Measurements from ENCODE around the gene LAMB3.

Gene LAMB3

DNA sequence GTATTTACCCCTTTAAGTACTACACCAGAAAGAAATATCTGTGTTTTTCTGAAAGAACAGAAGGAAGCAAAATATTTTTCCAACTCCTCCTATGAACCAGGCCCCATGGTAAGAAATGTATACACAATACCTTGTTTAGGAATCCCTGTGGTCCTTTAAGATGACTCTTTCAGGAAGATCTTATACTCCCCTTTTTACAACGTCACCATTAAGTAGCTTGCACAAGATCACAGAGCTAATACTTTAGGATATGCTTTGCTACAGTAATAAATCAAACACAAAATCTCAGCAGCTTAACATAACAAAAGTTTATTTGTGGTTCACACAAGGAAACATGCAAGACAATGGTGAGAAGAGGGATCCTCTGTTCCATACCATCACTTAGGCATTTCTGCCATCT, 8.8 kb upstream of the LAMB3 start:
- DNase-seq: no peak

DNA sequence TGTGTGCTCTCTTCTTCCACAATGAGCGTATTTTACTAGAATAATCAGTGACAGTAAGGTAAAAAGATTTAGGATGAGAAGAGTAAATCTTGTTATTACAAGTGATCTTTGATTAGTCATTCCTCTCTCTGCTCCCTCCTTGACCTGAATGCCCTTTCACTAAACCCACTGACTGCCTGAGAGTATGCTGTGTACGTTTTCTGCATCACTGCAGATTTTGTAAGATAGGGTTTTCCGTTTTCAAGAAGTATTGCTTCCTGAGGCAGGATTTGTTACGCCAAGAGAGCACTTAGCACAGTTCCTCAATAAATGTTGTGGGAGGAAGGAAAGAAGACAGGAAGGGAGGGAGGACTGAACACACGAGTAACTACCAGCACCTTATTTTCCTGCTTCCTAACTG, 7.7 kb upstream of the LAMB3 start:
- no peak for DNase-seq

DNA sequence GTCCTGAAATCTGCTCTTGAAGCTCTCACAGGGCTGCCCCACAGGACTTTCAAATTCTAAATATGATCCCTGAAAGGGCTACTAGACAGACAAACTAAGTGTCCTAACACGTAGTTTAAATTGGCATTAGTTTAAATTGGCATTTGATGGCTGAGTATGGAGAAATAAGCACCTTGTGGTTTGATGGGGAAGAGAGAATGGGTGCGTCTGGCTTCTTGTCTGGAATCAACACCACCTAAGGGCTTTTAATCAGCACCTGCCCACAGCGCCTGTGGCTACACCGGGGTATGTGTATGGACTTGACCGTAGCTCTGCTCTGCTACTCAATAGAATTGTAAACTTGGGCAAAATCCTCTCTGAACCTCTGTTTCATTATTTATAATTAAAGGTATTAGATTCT, 5.7 kb upstream of the LAMB3 start:
- no peak for DNase-seq

DNA sequence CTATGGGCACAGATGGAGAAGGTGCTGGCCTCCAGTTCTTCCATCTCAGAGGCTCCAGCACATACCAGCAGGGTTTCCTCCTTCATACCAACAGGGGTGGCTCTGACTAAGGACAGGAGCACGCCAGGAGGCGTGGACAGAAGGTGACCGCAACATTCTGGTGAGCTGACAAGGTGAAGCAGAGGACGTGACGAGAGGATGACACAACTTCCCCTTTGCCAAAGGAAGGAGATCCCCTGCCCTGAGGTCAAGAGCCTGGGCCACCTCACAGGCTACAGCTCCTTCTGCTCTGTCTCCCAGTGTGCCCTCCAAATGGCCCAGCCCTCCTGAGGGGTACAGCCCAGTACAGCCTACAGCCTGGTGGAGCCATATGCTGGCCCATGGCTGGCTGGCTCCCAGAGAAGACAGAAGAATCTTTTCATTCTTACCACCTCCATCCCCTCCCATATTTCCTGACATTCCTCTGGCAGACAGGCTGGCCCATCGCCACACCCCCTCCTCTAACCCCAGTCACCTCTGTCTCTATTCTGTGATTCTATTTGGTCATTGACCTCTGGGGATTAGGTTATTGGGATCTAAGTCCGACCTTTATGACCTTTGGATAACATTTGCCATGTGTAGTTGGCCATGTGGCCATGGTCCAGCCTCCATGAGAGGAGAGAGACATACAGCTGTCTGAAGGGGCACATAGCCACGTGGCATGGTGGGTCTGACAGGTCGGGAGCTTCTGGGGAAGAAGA, 5.1 kb upstream of the LAMB3 start:
- no peak for DNase-seq

DNA sequence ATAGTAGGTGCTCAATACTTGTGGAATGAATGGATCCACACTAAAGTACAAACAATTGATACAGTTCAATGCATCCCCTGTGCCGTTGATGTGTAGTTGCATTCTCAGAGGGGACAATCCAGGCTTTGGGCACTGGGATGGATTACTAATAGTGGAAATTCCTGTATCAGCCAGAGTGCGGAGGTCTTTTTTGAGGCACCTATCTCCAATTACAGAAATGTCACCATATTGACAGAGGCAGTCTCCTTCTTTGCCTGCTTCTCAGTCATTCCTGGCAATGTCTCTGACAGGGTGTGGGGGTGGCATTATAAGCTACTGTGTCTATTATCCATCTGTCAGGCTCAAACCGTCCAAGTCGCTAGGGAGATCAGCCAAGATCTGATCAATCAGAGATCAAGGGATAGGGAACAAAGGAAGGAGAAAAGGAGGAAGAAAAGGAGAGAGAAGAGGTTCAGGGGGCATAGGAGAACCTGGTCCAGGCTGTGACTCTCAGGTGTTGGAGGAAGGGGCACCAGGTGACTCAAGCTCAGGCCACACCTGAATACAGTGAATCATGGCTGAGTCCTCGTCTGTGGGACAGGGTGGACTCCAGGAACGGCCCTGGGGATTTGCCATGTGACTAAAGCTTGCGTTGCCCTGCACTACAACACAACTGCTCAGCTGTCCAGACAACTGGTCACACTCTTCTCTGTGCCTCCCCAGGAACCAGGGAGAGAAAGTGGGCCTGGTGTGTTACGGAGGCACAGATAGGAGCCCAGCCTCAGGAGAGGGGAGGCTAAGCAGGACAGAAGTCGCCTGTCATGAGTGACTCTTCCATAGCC, 3.4 kb upstream of the LAMB3 start:
- DNase-seq: no peak

DNA sequence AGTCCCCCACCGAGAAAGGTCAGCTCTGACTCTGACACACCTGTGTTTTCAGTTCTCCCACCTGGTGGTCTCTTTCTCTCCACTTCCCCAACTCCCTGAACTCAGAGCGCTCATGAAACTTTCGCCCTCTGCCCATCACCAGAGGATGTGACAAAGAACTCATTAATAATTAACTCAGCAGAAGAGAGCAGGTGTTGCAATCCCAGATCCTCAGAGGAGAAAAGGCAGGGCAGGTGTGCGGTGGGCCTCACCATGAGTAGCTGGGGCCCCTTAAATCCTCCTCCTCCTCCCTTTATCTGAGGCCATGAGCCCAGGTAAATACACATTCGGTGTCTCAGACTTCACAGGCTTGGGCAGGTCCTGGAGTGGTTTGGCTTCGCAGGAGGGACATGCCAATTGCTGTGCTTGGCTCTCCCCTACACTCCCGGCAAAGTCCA, 1.7 kb upstream of the LAMB3 start:
- no peak for DNase-seq

DNA sequence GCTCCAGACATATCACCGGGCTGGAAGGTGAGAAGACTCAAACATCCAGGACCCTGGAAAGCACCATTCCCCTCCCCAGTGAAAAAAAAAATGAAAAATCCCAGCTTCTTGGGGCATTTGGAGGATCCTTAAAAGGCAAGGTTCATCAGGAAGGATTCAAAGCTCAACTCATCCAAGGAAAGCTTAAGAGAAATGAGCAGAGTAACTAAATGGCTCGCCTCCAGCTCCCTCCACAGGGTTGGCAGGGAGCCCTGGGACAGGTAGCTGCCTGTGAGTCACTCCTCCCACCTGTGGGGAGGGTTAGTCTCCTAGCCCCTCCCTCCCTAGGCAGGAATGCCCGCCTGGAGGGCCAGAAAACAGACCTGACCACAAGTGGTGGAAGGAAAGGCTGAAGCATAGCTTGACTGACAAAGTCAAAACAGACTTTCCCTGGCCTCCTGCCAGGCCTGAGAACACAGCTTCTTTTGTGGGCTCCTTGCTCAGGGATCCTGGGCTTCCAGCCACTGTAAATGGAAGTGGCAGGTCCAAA, 712 bp upstream of the LAMB3 start:
- DNase-seq: no peak

DNA sequence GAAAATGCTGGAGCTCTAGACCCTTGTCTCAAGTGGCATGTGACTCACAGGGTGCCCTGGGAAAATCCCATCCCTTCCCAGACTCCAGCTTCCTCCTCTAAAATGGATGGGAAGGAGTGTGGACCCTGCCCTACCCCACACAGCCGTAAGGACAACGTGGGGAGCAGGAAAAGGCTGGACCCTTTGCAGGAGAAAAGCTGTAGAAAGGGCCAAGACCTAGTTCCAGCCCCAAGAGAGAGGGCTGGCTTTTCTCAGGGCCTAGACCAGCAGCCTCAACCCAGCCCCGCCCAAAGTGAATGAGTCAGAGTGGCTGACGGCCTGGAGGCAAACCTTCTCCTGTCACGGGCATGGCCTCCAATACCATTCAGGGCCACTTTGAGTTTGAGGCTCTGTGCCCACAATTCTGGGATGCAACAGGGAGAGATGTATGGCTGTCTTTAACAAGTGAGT, 1.1 kb downstream of the LAMB3 start:
- no peak for DNase-seq

DNA sequence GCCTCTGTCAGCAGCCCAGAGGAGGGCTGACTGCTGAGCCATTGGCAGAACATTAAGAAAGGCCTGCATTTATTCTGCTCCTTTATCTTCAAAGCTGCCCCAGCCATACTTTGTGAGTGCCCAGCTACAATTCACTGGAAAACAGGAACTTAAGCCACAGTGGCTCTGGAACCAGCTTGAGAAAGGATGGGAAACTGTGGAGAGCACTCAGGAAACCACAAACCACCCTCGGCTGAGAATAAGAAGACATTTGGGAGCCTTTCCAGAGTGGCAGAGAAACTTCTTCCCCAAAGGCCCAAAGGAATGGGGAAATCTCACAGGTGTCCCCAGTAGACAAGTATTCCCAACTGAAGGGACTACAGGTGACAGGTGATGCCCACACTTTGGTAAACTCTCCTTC, 1.8 kb downstream of the LAMB3 start:
- DNase-seq: no peak

DNA sequence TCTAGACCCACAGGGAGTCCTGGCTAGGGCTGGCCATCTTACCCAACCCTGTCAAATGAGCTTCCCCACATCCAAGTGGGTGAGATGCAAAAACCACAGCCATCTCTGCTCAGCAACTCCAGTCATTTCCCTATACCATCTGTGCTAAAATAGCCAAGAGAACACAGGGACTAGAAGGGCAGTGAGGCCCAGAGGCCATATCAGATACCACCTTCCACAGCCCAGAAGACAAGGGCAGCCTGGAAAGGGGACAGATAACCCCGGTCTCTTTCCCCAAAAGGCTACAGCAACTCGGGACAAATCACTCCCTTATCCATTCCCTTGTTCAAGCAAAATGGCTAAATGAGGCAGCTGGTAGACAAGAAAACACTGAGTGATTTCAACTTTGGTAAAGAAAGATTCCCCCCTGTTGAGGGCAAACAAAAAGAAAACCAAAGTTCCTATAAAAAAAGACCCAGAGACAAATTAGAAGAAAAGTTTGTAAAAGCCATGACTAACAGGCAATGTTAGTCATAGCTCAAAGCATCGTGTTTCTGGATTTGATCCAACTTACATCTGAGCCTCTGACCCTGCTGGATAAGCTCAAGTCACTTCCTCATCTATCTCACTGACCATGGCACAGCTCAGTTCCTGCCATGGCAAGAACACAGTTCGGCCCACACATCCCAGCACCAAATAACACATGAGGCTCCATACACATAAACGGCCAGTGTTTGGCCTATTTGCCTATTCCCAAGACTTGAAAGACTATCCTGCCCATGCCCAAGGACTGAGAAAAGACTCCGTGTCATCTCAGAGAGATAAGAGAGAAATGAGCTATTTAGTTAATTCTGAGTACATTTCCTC, 3.1 kb downstream of the LAMB3 start:
- DNase-seq: no peak

DNA sequence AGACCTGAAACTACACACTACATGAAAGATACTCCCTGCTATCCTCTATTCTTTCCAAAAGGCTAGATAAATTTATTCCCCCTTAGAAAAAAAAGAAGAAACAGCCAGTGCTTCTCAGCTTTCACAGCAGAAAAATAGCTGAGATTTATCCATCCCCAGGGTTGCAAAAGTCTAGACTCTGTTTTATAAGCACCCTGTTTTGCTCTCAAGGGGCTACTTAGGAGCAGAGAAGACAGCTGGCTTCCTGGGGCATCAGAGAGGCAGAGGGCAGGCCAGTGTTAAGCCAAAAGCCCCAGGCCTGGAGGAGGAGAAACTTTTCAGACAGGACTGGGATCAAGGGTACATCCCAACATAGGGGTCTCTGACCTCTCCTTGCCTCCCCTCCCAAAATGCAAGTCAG, 3.9 kb downstream of the LAMB3 start:
- peak; percentile 5 for DNase-seq

DNA sequence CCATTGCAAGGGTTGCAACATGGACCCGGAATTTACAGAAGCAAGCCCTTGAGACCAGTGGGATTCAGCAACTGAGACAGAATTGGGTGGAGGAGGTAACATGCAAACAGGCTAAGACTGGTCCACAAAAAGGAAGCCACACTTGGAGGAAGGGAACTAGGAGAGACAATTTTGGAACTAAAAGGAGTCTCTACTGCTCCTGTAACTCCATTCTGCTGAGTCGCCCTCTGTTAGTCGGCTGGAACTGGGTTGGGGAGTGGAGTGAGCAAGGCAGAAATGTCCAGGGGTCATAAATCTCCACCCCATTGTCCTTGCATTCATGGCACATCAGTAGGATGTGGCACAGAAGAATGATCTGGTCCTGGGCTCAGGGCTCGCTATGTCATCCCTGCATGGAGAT, 5.1 kb downstream of the LAMB3 start:
- DNase-seq: no peak

DNA sequence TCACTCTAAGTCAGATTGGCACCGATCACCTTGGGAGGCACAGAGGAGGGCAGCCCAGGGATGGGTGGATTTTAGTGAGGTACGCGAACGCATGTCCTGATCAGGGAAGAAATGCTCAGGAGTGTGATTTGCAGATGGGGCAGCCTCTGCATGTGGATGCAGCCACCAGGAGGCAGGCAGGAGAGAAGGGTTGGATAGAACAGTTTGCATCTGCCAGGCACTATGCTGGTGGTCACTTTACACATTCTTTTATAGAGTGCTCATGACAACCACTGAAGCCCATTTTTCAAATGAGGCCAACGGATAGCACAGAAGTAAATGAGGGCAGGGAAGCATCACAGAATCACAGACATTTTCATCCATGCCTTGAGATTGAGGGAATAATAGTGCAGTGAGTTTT, 5.7 kb downstream of the LAMB3 start:
- DNase-seq: no peak

DNA sequence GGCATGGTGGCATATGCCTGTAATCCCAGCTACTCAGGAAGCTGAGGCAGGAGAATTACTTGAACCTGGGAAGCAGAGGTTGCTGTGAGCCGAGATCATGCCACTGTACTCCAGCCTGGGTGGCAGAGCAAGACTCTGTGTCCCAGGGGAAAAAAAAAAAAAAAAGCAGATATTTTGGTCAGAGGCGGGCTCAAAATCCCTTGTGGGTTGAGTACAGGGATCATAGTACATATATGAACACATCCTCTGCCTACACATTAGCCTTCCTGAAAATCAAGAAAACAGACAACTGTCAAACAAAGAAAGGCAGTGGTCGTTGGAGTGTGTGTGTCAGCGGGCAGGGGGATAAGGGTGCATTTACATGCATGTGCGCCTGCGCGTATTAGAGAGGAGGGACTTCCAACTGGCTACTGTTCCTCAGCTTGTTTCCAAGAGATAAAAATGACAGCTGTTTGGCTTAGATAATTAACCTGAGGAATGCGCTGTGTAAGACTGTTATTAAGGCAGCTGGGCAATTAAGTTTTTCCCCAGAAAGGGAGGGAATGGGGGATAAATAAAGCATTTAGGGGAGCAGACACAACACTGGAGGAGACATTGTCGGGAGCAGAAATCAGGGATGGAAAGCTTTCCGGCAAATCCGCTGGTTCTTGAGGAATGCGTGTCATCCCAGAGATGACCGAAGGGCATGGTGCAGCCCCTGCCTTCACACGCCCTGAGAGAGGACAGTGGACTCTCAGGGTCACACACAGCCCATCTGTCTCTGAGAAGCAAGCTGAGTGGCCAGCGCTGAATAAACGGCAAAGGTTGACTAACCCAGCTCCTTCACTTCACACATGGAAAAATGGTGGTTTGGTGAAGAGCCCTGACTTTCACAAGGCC, 6.4 kb downstream of the LAMB3 start:
- peak; percentile 32 for DNase-seq

DNA sequence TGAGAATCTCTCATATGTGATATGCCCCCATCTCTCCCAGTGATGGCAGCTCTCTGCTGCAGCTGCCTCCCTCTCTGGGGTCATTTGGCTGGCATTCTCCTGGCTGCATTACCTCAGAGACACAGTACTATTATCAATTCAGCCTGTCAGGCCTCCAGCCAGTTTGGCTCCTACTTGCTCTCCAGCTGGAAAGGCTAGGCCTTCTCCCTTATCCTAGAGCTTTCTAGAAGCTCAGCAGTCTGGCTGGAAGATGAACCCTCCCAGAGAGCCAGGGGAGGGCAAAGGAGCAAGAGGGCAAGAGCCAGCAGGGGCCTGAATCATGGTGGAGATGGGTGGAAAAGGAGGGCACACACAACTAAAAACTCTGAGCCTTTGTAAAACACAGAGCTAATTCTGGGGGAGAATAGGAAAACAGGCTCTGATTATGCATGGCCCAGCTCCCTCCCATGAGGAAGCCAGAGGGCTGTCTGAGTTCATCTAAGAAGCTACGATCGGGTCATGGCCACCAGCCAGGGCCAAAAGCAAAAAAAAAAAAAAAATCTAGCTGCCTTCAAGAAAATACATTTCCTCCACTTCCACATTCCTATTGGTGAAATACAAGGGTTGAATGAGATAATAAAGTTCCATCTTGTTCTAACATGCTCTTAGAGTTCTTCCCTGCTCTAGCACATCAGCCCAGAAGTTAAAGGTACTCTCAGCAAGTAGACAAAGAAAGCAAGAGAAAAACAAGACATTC, 8.8 kb downstream of the LAMB3 start:
- no peak for DNase-seq

DNA sequence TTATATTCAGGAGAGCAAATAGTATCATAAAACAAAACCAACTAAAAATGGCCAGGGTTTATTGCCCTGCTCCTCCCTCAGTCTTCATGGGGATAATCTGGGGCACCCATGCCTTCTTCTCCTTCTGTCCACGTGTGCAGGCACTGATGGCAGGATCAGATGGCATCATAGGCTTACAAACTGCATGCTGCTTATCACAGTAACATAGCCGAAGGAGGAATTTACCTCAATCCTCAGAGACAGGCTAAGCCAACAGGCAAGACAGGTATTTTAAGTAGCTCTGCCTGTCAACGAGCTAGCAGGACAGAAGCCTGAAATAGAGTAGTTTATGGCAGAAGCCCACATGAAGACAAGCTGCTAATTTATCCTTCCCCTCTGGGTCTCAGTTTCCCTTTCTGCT, 9.4 kb downstream of the LAMB3 start:
- no peak for DNase-seq

DNA sequence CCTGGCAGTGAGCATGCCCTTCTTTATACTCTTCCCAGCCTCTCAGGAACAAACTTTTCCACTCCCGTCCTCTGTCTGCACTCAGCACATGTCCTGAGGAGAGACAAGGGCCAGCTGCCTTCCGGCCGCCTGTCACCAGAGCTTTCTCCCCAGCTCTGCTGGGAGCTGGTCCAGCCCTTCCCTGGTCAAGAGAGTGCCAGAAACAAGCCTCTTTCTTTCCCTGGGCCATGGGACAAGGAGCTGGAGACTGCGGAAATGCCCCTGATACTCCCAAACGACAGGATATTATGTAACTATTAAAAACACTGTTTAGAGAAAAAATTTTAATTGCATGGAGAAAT, 10.4 kb downstream of the LAMB3 start:
- DNase-seq: no peak

DNA sequence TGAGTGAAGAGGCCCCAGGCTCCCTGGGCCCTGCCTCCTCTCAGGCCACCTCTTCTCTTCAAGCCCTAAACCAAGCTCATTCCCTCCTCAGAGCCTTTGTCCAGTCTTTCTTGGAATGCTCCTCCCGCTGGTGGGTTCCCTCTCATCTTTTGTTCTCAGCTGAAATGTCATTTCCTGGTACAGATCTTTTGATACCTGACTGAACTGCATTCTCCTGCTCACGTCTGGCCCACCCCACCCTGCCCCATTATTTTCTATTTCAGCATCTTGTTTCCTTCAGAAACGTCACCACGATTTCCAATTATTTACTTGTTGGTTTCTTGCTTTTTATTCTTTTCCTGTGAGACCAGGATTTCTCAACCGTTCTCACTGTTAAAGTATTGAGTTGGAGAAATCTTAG, 16.4 kb downstream of the LAMB3 start:
- DNase-seq: no peak

DNA sequence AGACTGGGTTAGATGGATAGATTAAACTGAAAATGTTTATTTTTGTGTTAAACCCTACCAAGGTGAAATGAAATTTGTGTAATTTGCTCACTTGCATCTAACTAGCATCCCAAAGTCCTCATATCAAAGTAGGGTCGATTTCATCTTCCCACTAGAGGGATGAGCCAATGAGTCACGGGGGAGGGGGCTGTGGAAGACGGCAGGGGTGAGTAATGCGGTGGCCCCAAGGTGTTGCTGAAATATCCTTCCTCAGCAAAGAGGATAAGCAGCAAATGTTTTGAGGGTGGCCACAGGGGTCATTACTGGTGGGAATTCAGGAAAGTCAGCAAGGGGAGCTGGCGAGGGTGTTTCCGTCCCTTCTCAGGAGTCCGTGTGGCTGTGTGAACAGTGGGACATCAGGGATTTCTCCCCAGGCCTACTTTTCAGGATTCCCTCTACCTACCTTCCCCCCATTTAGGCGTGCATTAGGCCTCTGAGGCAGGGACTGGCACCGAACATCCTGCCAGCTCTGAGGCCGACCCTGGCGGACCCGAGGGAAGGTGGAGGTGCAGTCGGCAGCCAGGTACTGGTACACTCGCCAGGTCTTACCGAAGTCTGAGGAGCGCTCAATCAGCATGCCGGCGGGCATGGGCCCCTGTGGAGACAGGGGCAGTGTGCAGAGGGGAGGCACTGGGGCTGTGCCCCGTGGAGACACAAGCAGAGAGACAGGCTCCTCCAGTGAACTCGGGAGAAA, 18.1 kb downstream of the LAMB3 start:
- DNase-seq: no peak

DNA sequence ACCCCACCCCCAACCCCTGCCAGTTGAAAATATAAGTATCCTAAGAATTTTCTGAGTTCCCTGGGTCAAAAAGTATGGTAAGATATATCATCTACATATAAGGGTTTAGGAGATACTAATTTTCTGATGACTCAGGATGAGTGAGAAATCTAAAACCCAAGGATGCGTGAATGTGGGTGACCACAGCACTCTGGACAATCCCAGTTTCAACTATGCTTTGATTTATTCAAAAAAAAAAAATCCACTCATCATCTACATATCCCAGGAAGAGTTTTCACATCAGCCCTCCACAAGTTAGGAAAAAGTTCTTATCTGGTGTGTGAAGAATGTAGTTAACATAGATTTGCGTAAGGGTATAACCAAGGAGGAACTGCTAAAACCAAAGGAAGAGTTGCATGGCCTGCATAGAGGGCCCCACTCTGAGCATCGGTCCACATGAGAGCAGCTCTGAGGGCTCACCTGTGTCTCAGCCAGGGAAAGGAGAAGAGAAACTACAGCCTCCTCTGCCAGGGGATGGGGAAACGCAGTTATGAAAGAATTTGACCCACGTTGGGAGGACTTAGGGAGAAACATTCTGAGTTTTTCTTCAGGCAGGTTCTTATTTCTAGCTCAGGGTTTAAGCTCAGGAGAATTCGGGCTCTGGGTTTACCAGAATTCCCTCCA, 18.8 kb downstream of the LAMB3 start:
- no peak for DNase-seq

Measured in NCI-H524 treated with DMSO at 0.1 percent for 48 hours (cell line).